Measurements from ENCODE around the gene ARL4D. TPM values are rescaled to one million over a fixed set of nuclear protein-coding genes. Genes with fewer than 3 reads are reported as not detected.
A peak's percentile ranks its signal among the peaks of the same experiment; 100 is the strongest.
"Not testable (repeated sequence)": the region's sequence is repeated elsewhere in the genome, so short reads cannot be mapped to it uniquely, and the experiment has no call there.

The ARL4D gene
- total RNA-seq, 2 donors from 2014 or later = 1.5 to 7.3 TPM

- ATAC-seq (no peak), DNase-seq (no peak)
- intact Hi-C loops (cut with DNase I, micrococcal nuclease) = no loop called here
These were observed 13.4 kb downstream of the ARL4D start for GRCh38 chr17:43412166-43412565.

- intact Hi-C loops (cut with DNase I, micrococcal nuclease) = no loop called here
- ATAC-seq (peak; percentile 93), DNase-seq (peak; percentile 66 to 77)
These were observed 18.5 kb downstream of the ARL4D start for GRCh38 chr17:43416998-43417890.

GRCh38 chr17:43418441-43419374 is 19.9 kb downstream of the ARL4D start:
- peak; percentile 26 to 53 for DNase-seq
- intact Hi-C loops (cut with DNase I, micrococcal nuclease) = no loop called here
- ATAC-seq = peak; percentile 32

- intact Hi-C loops (cut with DNase I, micrococcal nuclease); DNase-seq; ATAC-seq: not testable (repeated sequence)
These were observed 20.6 kb downstream of the ARL4D start for GRCh38 chr17:43419375-43419882.

GRCh38 chr17:43423777-43424455 is 25.1 kb downstream of the ARL4D start:
- DNase-seq = no peak
- intact Hi-C loops (cut with DNase I, micrococcal nuclease) = no loop called here
- ATAC-seq = no peak

GRCh38 chr17:43427362-43428043 is 28.7 kb downstream of the ARL4D start:
- no peak for DNase-seq
- intact Hi-C loops (cut with DNase I, micrococcal nuclease) = no loop called here
- no peak for ATAC-seq

GRCh38 chr17:43428524-43428923 is 29.7 kb downstream of the ARL4D start:
- intact Hi-C loops (cut with DNase I, micrococcal nuclease) = no loop called here
- DNase-seq = no peak
- ATAC-seq = no peak

- no peak for DNase-seq
- no peak for ATAC-seq
- intact Hi-C loops (cut with DNase I, micrococcal nuclease) = no loop called here
These were observed 32.3 kb downstream of the ARL4D start for GRCh38 chr17:43430936-43431713.

- DNase-seq = no peak
- intact Hi-C loops (cut with DNase I, micrococcal nuclease) = no loop called here
- ATAC-seq = no peak
These were observed 33.1 kb downstream of the ARL4D start for GRCh38 chr17:43431714-43432523.

GRCh38 chr17:43434902-43435319 is 36.1 kb downstream of the ARL4D start:
- ATAC-seq = no peak
- intact Hi-C loops (cut with DNase I, micrococcal nuclease) = no loop called here
- no peak for DNase-seq

GRCh38 chr17:43437756-43438155 is 39.0 kb downstream of the ARL4D start:
- intact Hi-C loops (cut with DNase I, micrococcal nuclease) = no loop called here
- ATAC-seq (no peak), DNase-seq (no peak)

GRCh38 chr17:43438626-43439025 is 39.8 kb downstream of the ARL4D start:
- ATAC-seq (no peak), DNase-seq (no peak)
- intact Hi-C loops (cut with DNase I, micrococcal nuclease) = no loop called here

- ATAC-seq (no peak), DNase-seq (no peak)
- intact Hi-C loops (cut with DNase I, micrococcal nuclease) = no loop called here
These were observed 40.2 kb downstream of the ARL4D start for GRCh38 chr17:43439041-43439440.

GRCh38 chr17:43442711-43443110 is 43.9 kb downstream of the ARL4D start:
- ATAC-seq = no peak
- intact Hi-C loops (cut with DNase I, micrococcal nuclease) = no loop called here
- DNase-seq = no peak

GRCh38 chr17:43443381-43443780 is 44.6 kb downstream of the ARL4D start:
- intact Hi-C loops (cut with DNase I, micrococcal nuclease) = no loop called here
- ATAC-seq = no peak
- no peak for DNase-seq

- ATAC-seq (peak; percentile 64), DNase-seq (no peak)
These were observed 45.6 kb downstream of the ARL4D start for GRCh38 chr17:43444223-43445008.

More at GRCh38 chr17:43444223-43445008, 45.6 kb downstream of the ARL4D start:
- intact Hi-C loops (cut with DNase I, micrococcal nuclease) = no loop called here

Measured in left colon (tissue), 2 donors.